A172 (cell line): Measurements from ENCODE around the gene RALGPS1. TPM values are rescaled to one million over a fixed set of nuclear protein-coding genes. Genes with fewer than 3 reads are reported as not detected.

Experiments used
- DNase-seq: peaks from one replicate; pipeline ENCODE4 v3.0.0-alpha.2; 2015; ENCODE audit warnings: low spot score
- total RNA-seq: library from RNA; depleted of rRNA; stranded (reverse); fragments of >200 nt; shearing (Covaris generic); gene quantifications from 2 replicates; pipeline ENCODE4 v1.2.3, GENCODE V29; 2014

The RALGPS1 gene
- total RNA-seq, 1 experiment from 2014 or later = 15.3 TPM

DNA sequence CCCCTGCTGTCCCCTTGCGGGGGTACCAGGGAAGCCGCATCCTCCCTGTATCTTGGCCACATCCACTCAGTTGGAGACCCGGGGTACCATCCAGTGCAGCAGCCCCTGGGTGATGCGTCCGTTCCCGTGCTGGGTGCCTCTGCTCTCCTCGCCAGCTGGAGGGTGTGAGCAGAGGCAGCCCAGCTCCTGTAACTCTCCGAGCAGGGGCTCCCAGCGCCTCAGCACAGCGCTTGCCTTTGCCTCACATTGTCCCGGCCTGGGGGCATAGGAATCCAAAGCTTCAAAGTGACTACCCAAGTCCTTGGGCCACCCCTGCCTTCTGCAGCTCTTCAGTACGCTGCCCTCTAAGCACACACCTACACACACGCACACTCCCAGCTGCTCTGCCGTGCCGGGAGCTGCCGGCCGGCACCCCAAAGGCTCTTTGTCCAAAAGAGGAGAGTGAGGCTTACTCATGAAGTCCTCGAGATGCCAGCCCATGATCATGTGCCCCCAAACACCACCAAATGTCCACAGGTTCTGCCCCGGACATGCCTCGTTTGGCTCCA is 207.1 kb downstream of the RALGPS1 start:
- DNase-seq = no peak

- DNase-seq = peak; percentile 40
These were observed 207.8 kb downstream of the RALGPS1 start, which contains the start of gene ANGPTL2 for GRCh38 chr9:127122176-127123063. Gene ANGPTL2, minus strand, starts transcription at chr9:127122635. Its CDS starts 13,904 bp downstream, at chr9:127108731.

GRCh38 chr9:127123064-127123890 is 208.7 kb downstream of the RALGPS1 start:
- DNase-seq = no peak

DNA sequence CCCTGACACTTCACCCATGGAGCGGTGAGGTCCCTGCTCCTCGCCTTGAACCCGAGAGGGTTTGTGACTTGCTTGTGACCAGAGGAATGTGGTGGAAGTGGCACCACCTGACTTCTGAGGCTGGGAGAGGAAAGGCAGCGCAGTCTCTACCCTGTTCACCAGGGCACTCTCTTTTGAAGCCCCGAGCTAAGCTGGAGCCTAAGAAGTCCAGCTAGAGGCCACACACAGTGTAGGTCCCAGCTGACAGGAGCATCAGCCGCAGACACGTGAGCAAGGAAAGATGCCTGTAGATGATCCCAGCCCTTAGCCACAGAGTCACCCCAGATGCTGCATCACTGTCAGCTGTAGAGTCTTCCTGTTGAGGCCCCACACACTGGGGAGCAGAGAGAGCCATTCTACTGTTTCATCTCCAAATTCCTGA is 209.5 kb downstream of the RALGPS1 start:
- DNase-seq = no peak

GRCh38 chr9:127124792-127125191 is 210.2 kb downstream of the RALGPS1 start:
- DNase-seq = no peak

DNA sequence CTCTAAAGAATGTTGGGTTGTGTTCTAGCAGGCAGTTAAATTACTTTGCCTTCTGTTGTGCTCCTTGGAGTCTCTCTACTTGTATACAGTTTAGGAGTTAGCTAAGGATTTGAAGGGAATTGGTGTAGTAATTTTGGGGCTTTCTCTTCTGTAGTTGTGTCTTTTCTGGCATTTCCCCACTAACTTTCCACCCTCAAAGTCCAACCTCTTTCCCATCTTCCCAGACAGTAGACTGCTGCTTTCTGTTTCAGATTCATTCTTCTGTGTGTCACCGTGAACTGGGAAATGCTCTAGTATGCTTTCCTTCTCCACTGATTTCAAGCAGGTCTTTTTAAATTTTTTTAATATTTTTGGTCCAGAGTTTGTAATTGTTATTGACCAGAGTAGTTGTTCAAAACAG is 212.4 kb downstream of the RALGPS1 start:
- DNase-seq = no peak

GRCh38 chr9:127128341-127129072 is 213.9 kb downstream of the RALGPS1 start:
- DNase-seq = peak; percentile 69

DNA sequence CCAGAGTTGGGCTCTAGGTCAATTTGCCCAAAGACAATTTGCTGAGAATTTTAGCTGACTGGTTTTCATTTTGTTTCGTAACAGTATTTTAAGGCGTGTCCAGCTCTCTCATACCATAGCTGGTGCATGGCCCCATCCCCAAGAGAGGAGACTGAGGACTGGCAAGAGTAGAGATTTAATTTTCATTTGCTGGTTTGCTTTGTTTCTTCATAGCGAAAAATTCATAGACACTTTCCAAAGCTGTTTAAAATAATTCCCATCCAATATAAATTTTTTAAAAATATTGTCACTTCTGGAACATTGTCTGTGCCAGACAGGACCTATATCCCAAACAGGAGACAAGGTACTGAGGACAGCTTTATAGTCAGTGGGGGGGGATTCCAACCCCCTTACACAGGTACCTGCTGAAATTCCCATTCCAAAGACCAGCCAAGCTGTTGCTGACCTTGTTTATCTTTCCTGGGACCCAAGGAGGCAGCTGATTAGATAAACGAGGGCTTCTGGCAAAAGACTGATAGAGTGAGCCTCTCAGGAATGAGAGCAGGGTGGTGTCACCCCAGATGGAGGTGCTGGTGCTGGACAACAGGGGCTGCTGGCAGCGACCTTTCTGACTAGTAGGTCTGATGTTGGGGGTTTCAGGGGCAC is 214.6 kb downstream of the RALGPS1 start:
- no peak for DNase-seq

DNA sequence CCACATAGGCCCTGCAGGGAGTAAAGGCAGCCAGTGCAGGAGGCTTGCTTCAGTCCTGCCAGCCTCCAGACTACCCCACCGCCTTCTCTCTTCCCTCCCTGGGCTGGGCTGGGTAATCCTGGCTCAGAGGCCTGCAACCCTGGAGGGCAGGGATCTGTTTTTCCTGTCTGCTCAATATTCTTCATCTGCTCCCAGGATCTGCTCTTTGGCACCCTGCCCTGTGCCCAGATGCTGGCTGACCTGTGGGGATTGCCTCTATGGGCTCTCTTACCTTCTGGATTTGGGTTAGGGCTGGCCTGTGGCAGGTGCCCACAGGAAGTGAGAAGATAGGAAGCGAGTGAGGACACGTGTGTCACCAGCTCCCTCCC is 215.1 kb downstream of the RALGPS1 start:
- no peak for DNase-seq

GRCh38 chr9:127130235-127130634 is 215.7 kb downstream of the RALGPS1 start:
- DNase-seq = no peak

DNA sequence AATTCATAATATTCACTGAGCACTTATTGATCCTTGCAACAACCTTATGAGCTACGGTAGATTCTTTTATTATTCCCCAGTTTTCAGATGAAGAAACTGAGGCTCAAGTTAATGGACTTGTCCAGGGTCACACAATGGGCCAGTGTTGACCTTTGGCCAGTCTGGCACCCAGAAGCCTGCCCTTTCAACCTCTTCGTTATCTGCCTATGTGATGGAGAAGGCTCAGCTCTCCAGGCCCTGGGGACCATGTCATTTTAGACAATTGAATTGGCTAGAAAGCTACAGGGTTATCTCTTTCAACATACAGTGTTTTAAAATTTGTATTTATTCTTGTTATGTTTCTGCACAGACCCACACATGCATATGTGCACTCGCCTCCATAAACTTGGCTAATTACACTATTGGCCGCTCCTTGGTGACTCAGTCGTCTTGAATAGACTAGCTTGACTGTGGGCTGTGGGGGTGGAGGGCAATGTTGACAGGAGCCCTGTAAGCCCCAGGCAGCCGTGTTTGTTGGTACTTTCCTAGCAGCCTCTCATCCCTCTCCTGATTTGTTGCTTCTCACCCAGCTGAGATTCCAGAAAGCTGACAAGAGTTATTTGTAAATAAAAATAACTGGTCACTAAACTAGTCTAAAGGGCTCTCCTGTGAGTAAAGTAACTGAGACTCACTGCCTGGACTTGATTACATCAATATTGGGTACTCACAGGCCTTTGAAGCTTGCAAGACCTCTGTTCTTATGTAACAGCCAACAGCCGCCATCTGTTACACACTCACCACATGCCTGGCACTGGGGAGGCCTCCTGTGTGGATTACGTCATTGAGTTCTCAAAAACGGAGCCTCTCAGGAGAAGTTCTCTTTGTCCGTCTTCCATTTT is 216.3 kb downstream of the RALGPS1 start:
- peak; percentile 37 for DNase-seq

GRCh38 chr9:127131871-127132270 is 217.3 kb downstream of the RALGPS1 start:
- DNase-seq = peak; percentile 93

DNA sequence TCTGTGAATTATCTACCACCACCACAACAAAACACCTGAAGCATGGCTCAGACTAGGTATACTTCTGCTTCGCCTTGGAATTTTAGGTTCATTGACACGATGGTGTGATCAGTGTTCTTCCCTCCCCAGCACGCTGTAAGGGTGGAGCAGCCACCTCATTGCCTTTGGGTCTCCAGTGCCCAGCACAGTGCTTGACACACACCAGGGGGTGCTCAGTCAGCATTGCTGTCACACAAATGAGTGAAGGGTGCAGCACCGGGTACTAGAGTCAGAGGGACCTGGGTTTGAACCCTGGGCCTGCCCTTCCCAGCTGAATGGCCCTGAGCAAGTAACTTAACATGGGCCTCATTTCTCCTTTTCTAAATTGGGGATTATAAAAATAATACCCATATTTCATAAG is 217.8 kb downstream of the RALGPS1 start:
- DNase-seq = no peak

- DNase-seq = peak; percentile 58
These were observed 218.5 kb downstream of the RALGPS1 start for GRCh38 chr9:127132921-127133647.

GRCh38 chr9:127133739-127134167 is 219.2 kb downstream of the RALGPS1 start:
- peak; percentile 63 for DNase-seq

DNA sequence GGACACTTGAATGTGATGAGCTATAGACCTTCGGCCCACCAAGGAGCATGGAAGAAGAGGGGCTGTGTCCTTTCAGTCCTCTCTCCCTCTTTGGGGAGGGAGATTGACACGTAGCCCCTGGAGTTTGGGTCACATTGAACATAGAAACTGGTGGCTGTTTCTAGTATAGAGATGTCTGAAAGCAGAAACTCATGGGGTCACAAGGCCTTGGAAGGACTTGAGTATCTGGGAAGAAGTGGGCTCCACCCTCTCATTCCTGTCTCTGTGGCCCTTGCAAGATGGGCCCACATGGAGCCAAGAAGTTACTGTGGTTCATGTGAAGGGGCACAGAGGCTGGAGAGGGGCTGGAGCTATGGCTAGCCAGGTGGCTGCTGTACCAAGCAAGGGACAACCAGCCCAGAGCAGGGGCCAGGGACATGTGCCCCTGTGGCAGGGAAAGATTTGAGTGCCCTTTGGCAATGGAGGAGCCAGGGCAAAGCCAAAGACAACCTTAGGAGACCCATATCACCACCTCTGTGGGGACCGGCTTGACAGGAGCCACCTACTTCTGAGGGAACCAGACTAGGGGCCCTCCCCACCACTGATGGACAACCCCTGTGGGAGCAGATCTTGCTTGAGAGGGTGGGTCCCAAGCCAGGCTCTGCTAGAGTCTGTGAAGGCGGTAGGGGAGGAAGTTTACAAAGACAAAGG is 220.6 kb downstream of the RALGPS1 start:
- no peak for DNase-seq

- DNase-seq = no peak
These were observed 221.7 kb downstream of the RALGPS1 start for GRCh38 chr9:127136081-127136879.
